ENCODE data around the gene HOXA4. TPM values are rescaled to one million over a fixed set of nuclear protein-coding genes. Genes with fewer than 3 reads are reported as not detected.
A peak's percentile ranks its signal among the peaks of the same experiment; 100 is the strongest.

Gene HOXA4
- total RNA-seq, 3 donors from 2014 or later = 0.14 TPM; not detected in 2

DNA sequence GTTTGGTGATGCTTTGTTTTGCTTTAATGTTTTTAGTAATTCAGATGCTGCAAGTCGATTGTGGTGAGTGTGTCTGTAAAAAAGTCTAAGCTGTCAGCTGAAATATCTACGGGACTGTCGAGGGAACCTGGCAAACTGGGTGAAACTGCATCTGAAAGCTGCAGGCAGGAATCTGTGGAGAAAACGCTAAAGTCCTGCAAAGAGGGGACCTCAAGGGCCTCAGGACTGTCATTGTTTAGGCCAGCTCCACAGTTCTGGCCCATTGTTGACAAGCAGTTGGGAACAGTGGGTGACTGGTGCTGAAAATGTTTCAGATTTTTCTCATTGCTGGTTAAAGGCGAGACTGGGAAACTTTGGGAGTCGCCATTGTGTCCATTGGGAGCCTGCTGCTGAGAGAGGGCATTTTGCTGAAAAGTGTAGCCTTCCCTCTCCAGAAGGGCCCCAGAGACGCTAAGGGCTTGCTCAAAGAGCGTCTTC lies 29.8 kb downstream of the HOXA4 start:
- H3K27me3 Mint-ChIP-seq (ENCODE audit: low read depth) = peaks cover 73% of the 10 kb centered on the region
- DNase-seq (no peak), ATAC-seq (no peak)
- no peak overlapping the region for H3K4me3 Mint-ChIP-seq
- no peaks in the 10 kb centered on the region for H3K9me3 Mint-ChIP-seq
- peaks cover 28% of the 10 kb centered on the region for H3K4me1 Mint-ChIP-seq (ENCODE audit: low read depth)
- H3K36me3 Mint-ChIP-seq (ENCODE audit: insufficient read depth) = peaks cover 14% of the 10 kb centered on the region

DNA sequence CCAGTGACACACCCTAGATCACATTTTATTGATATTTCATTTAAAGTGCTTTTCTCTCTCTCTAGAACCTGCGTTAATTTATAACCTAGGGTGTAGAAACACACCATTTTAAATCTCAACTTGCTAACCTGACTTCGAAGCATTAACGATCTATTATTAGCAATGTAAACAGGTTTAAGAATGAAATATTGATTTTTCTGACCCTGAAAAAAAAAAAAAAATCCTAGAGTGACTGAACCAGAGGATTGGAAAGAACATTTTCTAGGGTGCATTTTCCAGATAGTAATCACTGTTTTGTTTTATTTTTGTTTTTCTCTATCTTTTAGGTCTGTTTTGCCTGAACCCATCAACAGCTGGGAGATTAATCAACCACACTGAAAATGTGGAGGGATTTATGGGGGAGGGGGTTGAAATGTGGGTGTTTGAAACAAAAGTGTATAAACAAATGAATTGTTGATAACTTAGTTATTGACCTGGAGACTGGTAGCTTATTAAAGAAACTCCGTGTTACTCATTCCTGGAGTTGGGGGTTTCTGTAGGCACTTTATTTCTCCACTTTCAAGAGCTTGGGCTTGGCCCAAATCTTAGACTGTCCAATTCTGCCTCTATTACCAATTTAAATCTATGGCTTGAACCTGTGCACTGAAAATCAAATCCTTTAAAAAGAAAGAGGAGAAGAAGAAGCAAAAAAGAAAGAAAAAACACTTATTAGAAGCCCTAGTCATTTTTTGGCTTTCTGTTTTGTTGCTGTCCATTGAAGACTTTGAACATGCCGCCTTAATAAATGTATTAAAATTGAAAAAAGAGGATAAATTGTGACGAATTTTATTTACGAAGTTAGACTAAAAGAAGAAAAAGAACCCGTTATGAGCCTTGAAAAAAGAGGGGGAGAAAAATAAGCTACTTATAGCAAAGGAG lies 30.8 kb downstream of the HOXA4 start:
- ATAC-seq (no peak), DNase-seq (no peak)
- Mint-ChIP-seq H3K4me1 (ENCODE audit: low read depth) (peaks cover 34% of the 10 kb centered on the region), H3K9me3 (no peaks in the 10 kb centered on the region), H3K4me3 (no peak overlapping the region), H3K27me3 (ENCODE audit: low read depth) (peaks cover 75% of the 10 kb centered on the region), H3K36me3 (ENCODE audit: insufficient read depth) (peaks cover 14% of the 10 kb centered on the region)

DNA sequence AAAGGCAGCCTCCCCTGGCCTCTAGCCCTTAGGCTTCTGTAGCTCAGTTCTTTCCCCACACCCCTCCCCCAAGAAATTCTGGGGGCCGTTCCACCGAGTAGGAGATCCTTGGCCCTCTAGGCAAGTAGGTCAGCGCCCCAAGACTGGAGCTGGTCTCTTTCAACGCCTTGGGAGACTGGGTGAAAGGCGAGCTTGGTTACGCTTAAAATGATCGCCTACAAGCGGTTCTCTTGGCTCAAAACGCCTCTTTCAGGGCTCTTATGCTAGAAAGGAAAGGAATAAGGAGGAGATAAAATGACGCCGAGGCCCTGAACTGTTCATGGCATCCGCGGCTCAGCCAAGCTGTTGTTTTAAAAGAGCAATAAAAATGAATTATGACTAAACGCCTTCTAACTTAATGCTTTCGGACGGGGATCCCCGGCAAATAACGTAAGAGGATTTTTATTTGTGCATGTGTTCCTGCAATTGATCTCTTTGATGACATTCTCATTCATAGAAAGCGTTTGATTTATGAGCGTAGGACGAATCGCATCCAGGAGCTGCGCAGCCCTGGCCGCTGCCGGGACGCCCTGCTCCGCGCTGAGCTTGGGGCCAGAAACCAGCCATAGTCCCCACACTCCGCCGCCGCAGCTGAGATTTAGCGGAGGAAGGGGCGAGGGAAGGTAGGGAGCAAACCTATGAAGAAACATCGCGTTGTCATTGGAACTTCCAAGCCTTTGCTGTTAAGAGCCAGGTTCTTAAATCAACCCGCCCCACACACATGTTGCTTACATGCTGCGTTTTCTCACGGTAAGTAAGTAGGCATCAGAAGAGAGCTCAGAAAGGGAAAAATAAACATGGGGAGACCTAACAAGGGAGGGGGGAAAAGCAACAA lies 31.7 kb downstream of the HOXA4 start:
- Mint-ChIP-seq H3K36me3 (ENCODE audit: insufficient read depth) (peaks cover 14% of the 10 kb centered on the region), H3K4me3 (no peak overlapping the region), H3K9me3 (no peaks in the 10 kb centered on the region), H3K4me1 (ENCODE audit: low read depth) (peaks cover 34% of the 10 kb centered on the region), H3K27me3 (ENCODE audit: low read depth) (peaks cover 76% of the 10 kb centered on the region)
- no peak for DNase-seq
- ATAC-seq = no peak

DNA sequence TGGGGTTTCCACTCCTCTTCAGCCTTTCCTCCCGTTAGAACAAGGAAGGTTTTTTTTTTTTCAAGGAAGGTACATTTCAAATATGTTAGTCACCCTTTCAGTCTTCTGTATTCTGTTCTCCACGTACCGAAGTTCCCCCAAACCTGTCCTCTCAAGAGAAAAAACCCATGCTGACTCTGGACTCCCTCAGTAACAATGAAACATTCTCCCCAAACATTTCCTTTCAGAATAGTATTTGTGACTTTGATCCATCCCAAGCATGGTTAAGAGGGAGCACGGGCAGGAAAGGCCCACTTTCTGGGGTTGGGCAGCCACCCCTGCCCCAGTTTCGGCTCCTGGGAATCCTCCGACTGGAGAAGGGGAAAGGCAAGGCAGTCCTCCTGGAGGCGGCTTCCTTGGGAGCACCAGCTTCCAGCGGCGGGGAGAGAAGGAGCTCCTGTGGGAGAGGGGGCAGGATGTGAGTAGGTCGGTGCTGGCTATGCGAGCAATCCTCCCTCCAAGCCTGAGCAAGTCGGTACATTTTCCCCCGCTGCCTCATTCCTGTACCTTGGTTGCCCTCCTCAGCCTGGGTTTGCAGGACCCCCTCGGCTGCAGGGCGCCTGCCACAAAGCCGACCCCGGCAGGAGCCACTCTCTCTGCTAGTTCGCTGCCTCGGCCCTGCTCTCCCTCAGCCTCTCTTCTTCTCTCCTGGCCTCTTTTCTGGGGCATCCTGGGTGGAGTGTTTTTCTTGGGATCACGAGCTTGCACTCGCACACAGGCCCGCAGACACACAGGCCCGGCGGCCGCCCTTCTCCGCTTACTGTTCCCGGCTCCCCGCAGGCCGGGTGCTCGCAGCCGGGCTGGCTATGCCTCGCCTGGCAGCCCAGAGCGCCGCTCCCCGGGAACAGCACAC lies 32.6 kb downstream of the HOXA4 start:
- DNase-seq (no peak), ATAC-seq (no peak)
- Mint-ChIP-seq H3K4me3 (peak overlapping the region; percentile 85), H3K9me3 (no peaks in the 10 kb centered on the region), H3K4me1 (ENCODE audit: low read depth) (peaks cover 32% of the 10 kb centered on the region), H3K36me3 (ENCODE audit: insufficient read depth) (peaks cover 14% of the 10 kb centered on the region), H3K27me3 (ENCODE audit: low read depth) (peaks cover 73% of the 10 kb centered on the region)

DNA sequence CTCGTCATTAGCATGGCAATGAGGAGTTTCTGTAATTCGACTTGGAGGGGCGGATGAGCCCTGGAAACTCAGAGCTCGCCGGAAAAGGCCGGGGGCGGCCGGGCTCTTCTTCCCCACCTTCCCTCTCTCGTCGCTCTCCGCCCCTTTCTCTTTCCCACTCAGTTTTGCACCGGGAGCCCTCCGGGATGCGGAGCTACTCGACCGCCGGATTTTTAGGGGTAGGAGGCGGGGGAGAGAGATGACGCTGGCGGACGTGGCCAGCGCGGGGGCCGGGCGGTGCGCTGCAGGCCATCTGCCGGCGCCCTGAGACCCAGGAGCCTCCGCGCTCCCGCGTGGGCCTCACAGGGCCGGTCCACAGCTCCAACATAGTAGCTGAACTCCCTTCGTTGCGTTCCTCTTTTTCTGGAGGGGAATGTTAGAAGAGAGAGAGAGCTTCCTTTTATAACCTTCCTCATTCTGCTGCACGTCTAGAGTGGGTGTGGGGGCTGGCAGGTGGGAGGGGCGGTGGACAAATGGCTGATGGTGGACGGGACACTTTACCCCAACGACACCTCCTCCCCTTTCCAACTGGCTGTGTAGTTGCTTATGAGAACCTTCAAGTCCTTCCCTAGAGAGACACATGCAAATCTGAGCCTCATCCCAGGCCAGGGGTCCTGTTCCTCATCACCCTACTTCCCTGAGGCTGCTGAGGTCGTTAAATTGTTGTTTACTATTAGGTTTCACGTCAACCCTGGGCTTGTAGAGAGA lies 33.6 kb downstream of the HOXA4 start:
- Mint-ChIP-seq H3K27me3 (ENCODE audit: low read depth) (peaks cover 73% of the 10 kb centered on the region), H3K9me3 (no peaks in the 10 kb centered on the region), H3K4me3 (peak overlapping the region; percentile 85), H3K36me3 (ENCODE audit: insufficient read depth) (peaks cover 14% of the 10 kb centered on the region), H3K4me1 (ENCODE audit: low read depth) (peaks cover 25% of the 10 kb centered on the region)
- ATAC-seq (no peak), DNase-seq (no peak)

DNA sequence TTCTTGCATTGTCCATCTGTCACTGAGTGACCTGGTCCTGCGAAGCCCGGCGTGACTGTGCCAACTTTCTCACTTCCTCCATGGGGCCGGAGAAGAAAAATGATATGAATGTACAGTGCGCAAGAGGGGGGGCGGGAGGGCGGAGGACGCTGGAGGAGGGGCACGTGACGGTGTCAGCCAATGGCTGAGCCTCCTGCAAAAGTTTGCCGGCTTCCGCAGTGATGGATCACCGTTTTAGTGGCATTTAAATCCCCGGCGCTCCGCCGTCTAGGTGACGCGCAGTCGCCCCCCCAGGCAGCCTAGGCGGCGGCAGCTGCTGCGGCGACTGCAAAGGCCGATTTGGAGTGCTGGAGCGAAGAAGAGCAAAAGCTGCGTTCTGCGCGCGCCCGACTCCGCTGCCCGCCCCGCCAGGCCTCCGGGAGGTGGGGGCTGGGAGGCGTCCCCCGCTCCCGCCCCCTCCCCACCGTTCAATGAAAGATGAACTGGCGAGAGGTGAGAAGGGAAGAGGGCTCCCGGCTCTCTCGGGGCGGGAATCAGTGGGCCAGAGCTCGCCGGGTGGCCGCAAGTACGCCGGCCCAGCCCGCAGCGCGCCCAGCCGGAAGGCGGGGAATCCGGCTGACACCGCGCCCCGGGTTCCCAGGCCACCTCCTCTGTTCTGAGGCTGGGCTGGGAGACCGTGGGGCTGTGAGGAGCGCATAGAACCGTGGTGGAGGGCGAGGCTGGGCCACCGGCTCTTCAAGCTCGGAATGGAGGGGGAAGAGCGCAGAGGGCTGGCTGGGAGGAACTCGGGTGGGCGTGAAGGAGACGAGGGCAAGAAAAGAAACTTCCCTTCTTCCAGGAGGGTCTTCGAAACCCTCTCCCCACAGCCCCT lies 34.4 kb downstream of the HOXA4 start, which contains the start of gene HOXA1:
TSS of gene HOXA1 (minus strand) at position 104 of the 871 bp plus-strand sequence. CDS start at position 16, 88 bp downstream.
- peak; percentile 68 for DNase-seq
- H3K4me3 Mint-ChIP-seq = peak within 1 kb of the TSS; percentile 85
- peaks cover 73% of the 10 kb centered on the region for H3K27me3 Mint-ChIP-seq (ENCODE audit: low read depth)
- ATAC-seq = peak; percentile 89
- no peaks in the 10 kb centered on the region for H3K9me3 Mint-ChIP-seq
- H3K4me1 Mint-ChIP-seq (ENCODE audit: low read depth) = peaks cover 22% of the 10 kb centered on the region
- peaks cover 14% of the 10 kb centered on the region for H3K36me3 Mint-ChIP-seq (ENCODE audit: insufficient read depth)

DNA sequence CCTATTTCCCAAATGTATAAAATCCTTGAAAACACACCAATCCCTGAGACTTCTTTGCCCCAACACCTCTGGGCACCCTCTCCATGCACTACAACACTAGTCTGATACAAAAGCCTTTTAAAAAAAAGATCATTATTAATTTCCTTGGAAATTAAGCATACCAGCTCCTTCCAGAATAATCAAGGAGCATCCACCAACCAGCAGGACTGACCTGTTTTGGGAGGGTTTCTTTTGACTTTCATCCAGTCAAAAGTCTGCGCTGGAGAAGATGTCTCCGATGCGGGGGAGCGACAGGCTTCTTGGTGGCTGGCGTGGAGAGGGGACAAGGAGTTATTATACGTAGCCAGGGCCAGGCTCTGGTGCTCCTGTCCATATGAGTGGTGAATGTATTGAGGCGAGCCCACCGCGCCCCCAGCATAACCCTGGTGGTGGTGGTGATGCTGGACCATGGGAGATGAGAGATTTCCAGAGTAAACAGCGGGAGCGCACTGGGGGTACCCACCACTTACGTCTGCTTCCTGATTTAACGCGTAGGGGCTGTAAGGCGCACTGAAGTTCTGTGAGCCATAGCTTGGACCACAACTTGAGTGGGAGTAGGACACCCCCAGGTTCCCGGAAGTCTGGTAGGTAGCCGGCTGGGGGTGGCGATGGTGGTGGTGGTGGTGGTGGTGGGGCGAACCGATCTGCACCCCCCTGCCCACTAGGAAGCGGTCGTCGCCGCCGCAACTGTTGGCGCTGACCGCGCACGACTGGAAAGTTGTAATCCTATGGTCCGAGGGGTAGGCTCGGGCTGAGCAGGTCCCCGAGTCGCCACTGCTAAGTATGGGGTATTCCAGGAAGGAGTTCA lies 35.3 kb downstream of the HOXA4 start:
- no peaks in the 10 kb centered on the region for H3K9me3 Mint-ChIP-seq
- ATAC-seq = peak in 1 of 2 donors; percentile 7

DNA sequence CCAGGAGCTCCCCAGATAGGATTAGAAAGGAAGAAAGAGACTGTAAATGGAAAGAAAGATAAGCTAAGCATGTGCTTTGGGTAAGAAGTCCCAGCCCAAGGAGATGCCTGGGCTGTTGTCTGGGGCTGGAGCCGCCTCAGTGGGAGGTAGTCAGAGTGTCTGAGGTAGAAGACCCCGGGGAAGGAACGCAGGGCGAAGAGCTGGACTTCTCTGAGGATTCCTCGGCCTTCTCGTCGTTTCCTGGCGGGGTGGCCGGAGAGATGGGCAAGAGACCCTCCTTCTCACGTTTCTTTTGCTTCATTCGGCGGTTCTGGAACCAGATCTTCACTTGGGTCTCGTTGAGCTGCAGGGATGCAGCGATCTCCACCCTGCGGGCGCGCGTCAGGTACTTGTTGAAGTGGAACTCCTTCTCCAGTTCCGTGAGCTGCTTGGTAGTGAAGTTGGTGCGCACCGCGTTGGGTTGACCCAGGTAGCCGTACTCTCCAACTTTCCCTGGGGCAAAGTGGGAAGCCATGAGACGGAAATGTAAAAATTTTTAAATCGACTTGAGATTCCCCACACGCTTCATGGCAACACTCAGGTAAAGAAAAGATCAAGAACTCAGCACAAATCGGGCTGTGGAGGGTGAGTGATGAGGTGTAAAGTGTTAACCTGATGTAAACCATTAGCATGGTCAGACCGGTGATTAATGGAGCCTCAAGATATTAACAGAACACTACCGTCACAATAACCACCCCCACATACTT lies 36.1 kb downstream of the HOXA4 start:
- DNase-seq (no peak), ATAC-seq (no peak)
- Mint-ChIP-seq H3K4me1 (ENCODE audit: low read depth) (peaks cover 22% of the 10 kb centered on the region), H3K9me3 (no peaks in the 10 kb centered on the region), H3K4me3 (peak overlapping the region; percentile 85), H3K36me3 (ENCODE audit: insufficient read depth) (no peaks in the 10 kb centered on the region), H3K27me3 (ENCODE audit: low read depth) (peaks cover 76% of the 10 kb centered on the region)

More for the DNA sequence above, 35.3 kb downstream of the HOXA4 start:
- Mint-ChIP-seq H3K27me3 (ENCODE audit: low read depth) (peaks cover 72% of the 10 kb centered on the region), H3K4me3 (peak overlapping the region; percentile 85), H3K4me1 (ENCODE audit: low read depth) (peaks cover 22% of the 10 kb centered on the region), H3K36me3 (ENCODE audit: insufficient read depth) (peaks cover 6% of the 10 kb centered on the region)
- no peak for DNase-seq

DNA sequence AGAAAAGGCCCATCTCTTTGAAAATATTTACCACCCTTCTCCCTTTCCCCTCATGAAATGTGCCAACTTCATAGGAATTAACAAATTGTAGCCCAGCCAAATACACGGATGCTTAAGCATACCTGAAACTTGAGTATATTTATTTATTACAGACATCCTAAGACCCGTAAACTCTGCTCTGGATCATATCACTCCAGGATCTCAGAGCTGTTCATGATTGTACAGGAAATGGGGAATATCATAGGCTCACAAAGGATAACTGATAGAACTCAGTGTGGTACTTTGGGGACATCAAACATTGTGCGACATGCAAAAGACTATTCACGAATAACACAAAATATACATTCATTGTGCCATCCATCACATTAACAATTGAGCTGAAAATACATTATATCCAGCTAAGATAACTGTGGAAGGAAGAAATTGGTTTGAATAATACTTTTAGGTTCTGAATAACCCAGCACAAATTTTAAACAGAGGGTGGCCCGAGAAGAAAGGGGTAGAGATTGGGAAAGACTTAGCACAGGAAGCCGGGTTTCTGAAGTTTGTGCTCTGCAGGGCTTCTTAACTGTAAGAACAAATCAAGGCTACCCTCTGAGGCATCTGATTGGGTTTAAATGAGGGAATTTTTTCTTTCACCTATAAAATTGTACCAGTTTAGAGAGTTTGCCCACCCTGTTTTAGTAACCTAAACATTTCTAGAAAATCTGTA lies 37.2 kb downstream of the HOXA4 start:
- DNase-seq (no peak), ATAC-seq (no peak)
- Mint-ChIP-seq H3K27me3 (ENCODE audit: low read depth) (peaks cover 78% of the 10 kb centered on the region), H3K36me3 (ENCODE audit: insufficient read depth) (no peaks in the 10 kb centered on the region), H3K9me3 (no peaks in the 10 kb centered on the region), H3K4me3 (no peak overlapping the region), H3K4me1 (ENCODE audit: low read depth) (peaks cover 17% of the 10 kb centered on the region)

DNA sequence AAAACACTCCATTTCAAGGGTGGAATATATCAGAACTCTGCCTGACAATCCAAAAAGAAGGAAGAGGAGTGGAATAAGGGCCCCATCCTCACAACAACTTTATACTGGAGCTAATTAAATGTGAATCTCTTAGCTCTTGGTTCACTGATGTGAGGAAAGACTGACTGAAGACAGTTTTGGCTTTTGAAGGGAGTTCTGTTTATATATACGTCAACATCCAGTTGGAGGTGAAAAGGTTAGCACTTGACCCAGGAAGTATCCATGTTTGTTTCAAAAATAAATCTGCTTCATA lies 37.8 kb downstream of the HOXA4 start:
- Mint-ChIP-seq H3K9me3 (no peaks in the 10 kb centered on the region), H3K4me3 (no peak overlapping the region), H3K4me1 (ENCODE audit: low read depth) (peaks cover 15% of the 10 kb centered on the region), H3K27me3 (ENCODE audit: low read depth) (peaks cover 80% of the 10 kb centered on the region), H3K36me3 (ENCODE audit: insufficient read depth) (no peaks in the 10 kb centered on the region)
- DNase-seq (no peak), ATAC-seq (no peak)

Data from activated T-cell treated with anti-CD3 and anti-CD28 coated beads, Interleukin-2, amount 50 U/mL, for 4 hours (primary cell).